ENCODE measurements around the gene NTPCR. TPM values are rescaled to one million over a fixed set of nuclear protein-coding genes. Genes with fewer than 3 reads are reported as not detected.

Gene NTPCR
- total and polyA plus RNA-seq, 2 donors from 2014 or later = 40.2 to 95.7 TPM

- H3K9me3 ChIP-seq (ENCODE audit: control insufficient read depth in 2 of 3, insufficient read depth in 1 of 3, low read length in 3 of 3) = no peaks in the 10 kb centered on the region
- no peak overlapping the region for H3K4me3 ChIP-seq (ENCODE audit: low read length in 3 of 3)
- no peak overlapping the region for H3K9ac ChIP-seq (ENCODE audit: low read length in 3 of 3)
- H3K4me1 ChIP-seq (ENCODE audit: control insufficient read depth in 2 of 3, insufficient read depth in 2 of 3, low read depth in 1 of 3, low read length in 3 of 3) = no peaks in the 10 kb centered on the region
- H3K36me3 ChIP-seq (ENCODE audit: control insufficient read depth in 2 of 3, insufficient read depth in 3 of 3, low read length in 3 of 3) = peaks cover 0 to 7% (median 0%) of the 10 kb centered on the region in 3 donors
- DNase-seq (no peak), FAIRE-seq (no peak)
- no peak for TF ChIP-seq CTCF (IDR thresholded peaks at IDR 0.05; ENCODE audit: borderline replicate concordance, extremely low read depth, insufficient read depth)
- no peak overlapping the region for H3K27ac ChIP-seq (ENCODE audit: low read depth in 2 of 2, low read length in 2 of 2)
- H3K27me3 ChIP-seq (ENCODE audit: control insufficient read depth, insufficient read depth, low read length) = no peaks in the 10 kb centered on the region
- intact Hi-C loops (cut with DNase I) = no loop called here
Observed at GRCh38 chr1:232980355-232980978, 30.1 kb downstream of the NTPCR start.

GRCh38 chr1:232980986-232981560 is 30.7 kb downstream of the NTPCR start:
- Histone ChIP-seq H3K4me3 (ENCODE audit: low read length in 3 of 3) (no peak overlapping the region), H3K27ac (ENCODE audit: low read depth in 2 of 2, low read length in 2 of 2) (no peak overlapping the region), H3K36me3 (ENCODE audit: control insufficient read depth in 2 of 3, insufficient read depth in 3 of 3, low read length in 3 of 3) (peaks cover 0 to 7% (median 0%) of the 10 kb centered on the region in 3 donors), H3K9ac (ENCODE audit: low read length in 3 of 3) (no peak overlapping the region), H3K4me1 (ENCODE audit: control insufficient read depth in 2 of 3, insufficient read depth in 2 of 3, low read depth in 1 of 3, low read length in 3 of 3) (no peaks in the 10 kb centered on the region), H3K9me3 (ENCODE audit: control insufficient read depth in 2 of 3, insufficient read depth in 1 of 3, low read length in 3 of 3) (no peaks in the 10 kb centered on the region), H3K27me3 (ENCODE audit: control insufficient read depth, insufficient read depth, low read length) (no peaks in the 10 kb centered on the region)
- no peak for DNase-seq
- intact Hi-C loops (cut with DNase I) = no loop called here
- no peak for FAIRE-seq
- no peak for TF ChIP-seq CTCF (IDR thresholded peaks at IDR 0.05; ENCODE audit: borderline replicate concordance, extremely low read depth, insufficient read depth)

GRCh38 chr1:232982238-232982944 is 32.0 kb downstream of the NTPCR start:
- Histone ChIP-seq H3K9me3 (ENCODE audit: control insufficient read depth in 2 of 3, insufficient read depth in 1 of 3, low read length in 3 of 3) (no peaks in the 10 kb centered on the region), H3K36me3 (ENCODE audit: control insufficient read depth in 2 of 3, insufficient read depth in 3 of 3, low read length in 3 of 3) (no peaks in the 10 kb centered on the region), H3K27ac (ENCODE audit: low read depth in 2 of 2, low read length in 2 of 2) (no peak overlapping the region), H3K4me3 (ENCODE audit: low read length in 3 of 3) (no peak overlapping the region), H3K4me1 (ENCODE audit: control insufficient read depth in 2 of 3, insufficient read depth in 2 of 3, low read depth in 1 of 3, low read length in 3 of 3) (no peaks in the 10 kb centered on the region), H3K9ac (ENCODE audit: low read length in 3 of 3) (no peak overlapping the region), H3K27me3 (ENCODE audit: control insufficient read depth, insufficient read depth, low read length) (no peaks in the 10 kb centered on the region)
- intact Hi-C loops (cut with DNase I) = no loop called here
- TF ChIP-seq CTCF (IDR thresholded peaks at IDR 0.05; ENCODE audit: borderline replicate concordance, extremely low read depth, insufficient read depth) = no peak
- FAIRE-seq (no peak), DNase-seq (no peak)
